Measurements from ENCODE around the gene CDH23. TPM values are rescaled to one million over a fixed set of nuclear protein-coding genes. Genes with fewer than 3 reads are reported as not detected.

CDH23 gene
- polyA plus RNA-seq, 1 donor = 0.90 TPM

DNA sequence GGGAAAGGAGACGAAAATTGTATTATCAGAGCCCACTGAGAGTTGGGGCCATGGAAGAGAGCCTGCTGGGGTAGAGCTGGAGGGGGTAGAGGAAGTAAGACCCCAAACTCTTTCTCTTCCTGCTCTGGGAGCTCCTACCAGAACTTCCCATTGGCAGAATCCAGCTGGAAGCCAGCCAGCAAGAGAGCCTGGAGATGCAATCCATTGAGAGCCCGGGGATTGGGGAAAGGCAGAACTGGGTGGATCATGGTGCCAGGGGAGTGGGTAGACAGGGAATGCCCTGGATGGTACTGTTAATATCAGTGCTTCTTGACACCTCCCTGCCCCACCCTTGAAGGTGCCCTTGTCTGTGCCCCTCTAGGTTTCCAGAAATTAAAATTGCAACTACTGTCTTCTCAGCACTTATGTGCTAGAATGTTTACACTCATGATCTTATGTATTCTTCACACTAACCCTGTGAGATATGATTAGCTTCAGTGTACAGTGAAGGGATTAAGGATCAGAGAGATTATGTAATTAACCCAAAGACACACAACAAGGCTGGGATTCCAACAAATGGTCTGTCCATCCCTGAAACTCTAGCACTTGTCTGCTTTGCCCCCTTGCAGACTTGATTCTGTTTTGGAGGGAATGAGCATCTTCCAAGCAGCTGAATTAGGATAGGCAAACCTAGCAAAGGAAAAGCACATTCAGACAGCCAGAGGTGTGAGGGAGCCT is 168.7 kb downstream of the CDH23 start:
- no peak for DNase-seq

GRCh38 chr10:71567006-71567405 is 170.3 kb downstream of the CDH23 start:
- no peak for DNase-seq

GRCh38 chr10:71568896-71569492 is 172.3 kb downstream of the CDH23 start:
- DNase-seq = no peak

DNA sequence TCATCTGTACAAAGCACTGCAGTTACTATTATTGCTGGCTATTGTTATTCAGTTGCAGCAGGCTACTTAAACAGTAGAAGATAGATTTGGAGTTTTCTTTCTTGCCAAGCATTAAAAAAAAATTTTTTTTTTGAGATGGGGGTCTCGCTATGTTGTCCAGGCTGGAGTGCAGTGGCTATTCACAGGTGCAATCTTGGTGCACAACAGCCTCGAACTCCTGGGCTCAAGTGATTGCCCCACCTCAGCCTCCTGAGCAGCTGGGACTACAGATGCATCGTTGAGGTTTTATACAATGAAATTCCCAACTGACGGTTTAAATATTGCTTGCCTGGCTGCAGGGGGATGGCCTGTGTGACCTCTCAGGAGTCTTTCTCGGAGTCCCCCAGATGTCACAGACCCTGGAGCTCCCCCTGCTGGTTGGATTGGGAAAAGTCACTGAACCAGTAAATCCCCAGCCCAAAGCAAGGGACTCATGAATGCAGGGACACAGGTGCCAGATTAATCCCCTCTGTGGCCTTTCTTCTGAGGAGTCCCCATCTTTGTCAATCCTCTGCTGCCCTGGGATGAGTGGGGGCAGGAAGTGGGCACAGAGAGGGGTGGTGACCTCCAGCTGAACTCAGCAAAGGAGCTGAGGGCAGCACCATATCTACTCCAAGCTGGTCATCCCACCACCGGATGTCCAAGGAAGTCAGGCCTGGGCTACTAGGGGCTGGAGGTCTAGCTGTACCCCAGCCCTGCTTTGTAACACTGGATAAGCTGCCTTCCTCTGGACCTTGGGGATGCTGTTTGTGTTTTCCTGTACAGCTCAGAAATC is 173.3 kb downstream of the CDH23 start:
- peak; percentile 61 for DNase-seq

DNA sequence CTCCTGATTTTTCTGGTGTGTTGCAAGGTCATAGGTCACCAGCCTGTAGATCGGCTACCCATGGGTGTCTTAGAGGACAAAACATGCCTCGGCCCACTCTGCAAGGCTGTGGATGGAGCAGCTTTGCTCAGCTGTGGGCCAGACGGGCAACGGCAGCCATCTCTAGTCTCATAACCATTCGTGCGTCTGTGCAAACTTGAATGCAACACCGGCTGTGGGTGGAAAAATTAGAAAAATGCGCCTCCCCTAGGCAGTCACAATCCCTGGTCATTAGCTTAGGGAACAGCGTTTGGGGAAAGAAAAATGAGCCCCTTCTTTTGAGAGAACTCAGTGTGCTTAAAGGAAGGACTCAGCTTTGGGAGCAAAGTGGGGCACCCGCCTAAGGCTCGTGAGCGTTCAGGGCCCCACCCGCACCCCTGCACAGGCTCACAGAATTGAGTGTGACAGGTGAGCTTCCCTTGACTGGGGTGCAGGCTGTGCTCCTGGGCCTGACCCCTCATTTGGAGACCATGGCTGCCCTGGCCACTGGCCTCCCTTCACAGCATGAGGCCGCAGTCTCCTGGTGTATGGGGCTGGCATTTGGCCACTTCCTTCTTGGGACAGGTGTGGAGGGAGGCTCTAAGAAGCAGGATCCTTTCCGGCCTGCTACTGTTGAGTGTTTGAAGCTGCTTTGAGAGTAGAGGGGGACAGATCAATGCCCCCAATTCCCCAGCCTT is 174.9 kb downstream of the CDH23 start:
- no peak for DNase-seq

DNA sequence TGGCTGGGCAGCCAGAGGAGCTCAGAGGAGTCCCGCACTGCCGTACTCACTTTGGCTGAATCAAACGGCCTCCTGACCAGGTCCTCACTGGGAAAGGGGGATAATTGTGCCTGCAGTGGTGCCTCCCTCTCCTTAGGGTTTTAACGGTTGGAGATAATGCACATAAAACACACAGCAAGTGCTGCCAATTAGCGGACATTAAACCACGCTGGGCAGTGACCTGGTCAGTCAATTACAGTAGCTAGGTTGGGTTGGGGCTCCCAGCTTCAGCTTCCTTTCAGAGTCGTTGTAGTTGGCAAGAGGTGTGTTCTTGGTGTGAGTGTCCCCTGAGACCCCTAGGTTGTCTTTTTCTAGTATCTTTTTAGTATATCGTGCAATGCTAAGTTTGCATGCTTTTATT is 176.2 kb downstream of the CDH23 start:
- DNase-seq = no peak

GRCh38 chr10:71573562-71574518 is 177.1 kb downstream of the CDH23 start:
- DNase-seq = no peak

DNA sequence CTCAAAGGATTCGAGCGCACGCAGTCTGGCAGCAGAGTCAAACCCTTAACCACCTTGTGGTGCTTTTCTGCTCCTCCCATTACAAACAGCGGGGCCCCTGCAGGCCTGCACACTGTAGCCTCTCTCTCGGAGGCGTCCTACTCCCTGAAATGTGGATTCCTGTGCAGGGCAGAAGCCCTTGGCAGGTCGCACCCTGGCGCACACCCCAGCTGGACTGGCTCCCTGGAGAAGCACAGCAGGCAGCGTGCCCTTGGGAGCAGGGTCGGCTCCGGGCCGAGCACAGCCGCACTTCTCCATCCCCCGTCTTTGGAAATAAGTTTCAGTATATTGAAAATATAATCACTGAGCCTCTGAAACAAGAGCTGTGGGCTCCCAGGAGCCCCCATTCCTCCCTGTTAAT is 178.7 kb downstream of the CDH23 start:
- no peak for DNase-seq

- DNase-seq = no peak
Measured at GRCh38 chr10:71575934-71576801, 179.4 kb downstream of the CDH23 start.

- DNase-seq = no peak
Measured at GRCh38 chr10:71576842-71577241, 180.1 kb downstream of the CDH23 start.

GRCh38 chr10:71577345-71577744 is 180.6 kb downstream of the CDH23 start:
- no peak for DNase-seq

GRCh38 chr10:71578069-71578468 is 181.3 kb downstream of the CDH23 start:
- no peak for DNase-seq

DNA sequence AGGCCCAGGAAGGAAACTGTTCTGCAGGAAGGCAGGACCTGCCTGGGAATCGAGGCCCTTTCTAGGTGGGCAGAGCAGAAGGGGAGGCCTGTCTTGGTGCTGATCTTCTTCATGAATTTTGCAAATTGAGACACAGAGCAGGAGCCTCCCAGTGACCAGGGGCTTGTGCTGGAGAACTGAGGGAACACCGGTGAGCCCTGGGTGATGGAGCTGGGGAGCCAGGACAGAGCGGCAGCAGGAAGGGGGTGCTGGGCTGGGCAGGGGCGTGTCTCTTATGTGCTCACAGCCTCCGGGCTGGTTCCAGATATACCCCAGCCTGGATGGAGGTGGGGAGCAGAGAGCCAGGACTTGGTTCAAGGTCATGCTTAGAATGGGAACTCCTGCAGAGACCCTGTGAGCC is 182.9 kb downstream of the CDH23 start:
- no peak for DNase-seq

DNA sequence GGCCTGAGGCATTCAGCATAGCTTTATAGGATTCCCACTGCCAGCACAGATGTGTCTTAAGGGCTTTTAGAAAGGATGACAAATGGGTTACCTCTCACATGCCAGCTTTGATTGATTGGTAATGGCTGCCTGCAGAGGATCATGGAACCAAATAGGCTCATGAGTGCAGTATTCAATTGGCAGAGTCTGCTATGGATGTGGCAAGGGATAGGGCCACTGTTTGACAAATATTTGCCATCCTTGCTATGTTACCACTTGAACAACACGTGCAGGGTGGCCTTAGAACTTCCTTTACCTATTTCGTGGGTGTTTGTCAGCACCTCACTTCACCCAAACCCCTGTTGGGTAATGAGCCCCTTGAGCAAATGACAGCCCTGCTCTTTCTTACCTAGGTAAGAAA is 183.7 kb downstream of the CDH23 start:
- no peak for DNase-seq

DNA sequence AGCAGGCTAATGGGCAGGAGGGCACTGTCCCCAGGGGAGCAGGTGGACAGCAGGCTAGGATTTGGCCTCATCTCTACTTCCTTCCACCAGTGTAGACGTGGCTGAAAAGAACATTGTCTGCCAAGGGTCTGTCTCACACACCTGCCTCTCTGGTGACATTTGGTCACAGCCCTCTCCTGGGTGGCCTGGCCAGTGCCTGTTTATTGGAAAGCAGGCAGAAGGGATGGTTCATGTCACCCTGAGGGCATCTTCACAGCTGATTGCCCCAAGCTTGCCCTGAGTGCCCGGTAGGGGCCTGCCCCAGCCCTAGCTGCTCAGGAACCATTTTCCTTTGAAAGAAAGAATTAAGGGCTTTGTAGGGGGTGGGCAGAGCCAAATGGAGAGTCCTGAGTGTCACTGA is 184.2 kb downstream of the CDH23 start:
- DNase-seq = no peak

- DNase-seq = no peak
Measured at GRCh38 chr10:71581376-71581775, 184.7 kb downstream of the CDH23 start.

GRCh38 chr10:71582019-71582418 is 185.3 kb downstream of the CDH23 start:
- DNase-seq = no peak

DNA sequence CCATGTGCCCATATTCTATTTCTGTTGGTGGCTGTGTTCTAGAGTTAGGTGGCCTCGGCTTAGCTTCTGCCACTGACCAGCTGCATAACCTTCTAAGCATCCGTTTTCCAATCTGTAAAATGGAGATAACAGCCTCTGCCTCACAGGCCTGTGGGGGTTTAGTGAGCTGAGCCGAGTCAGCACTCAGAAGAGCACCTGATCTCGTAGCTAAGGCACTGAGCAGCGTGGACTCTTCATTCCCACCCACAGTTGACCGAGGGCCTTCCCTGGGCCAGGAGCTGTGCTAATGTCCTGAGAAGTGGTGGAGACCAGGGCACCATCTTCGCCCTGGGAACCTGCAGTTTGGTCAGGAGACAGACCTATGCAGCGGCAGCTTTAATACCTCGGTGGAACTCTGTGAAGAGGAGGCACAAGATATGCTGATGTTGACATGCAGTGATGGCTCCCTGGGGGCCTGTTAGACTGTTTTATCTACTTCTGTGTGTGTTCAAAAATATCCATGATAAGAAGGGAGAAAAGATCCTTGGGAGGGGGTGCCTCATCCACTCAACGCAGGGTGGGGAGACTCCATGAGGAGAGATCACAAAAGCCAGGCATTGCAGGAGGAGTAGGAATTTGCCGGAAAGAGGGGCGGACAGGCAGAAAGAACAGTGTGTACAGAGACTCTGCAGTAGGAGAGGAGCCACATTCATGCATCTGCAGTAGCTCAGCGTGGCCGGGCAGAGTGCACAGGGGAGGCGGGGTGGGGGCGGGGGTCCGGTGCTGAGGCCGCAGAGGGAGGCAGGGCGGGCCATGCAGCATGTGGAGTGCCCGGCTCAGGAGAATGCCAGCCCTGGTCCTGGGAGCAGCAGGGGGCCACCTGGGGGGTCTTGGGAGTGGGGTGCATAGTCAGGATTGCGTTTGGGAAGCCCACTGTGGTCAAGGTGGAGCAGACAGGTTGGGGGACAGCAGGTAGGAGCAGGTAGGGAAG is 186.1 kb downstream of the CDH23 start:
- no peak for DNase-seq

GRCh38 chr10:71584461-71584860 is 187.7 kb downstream of the CDH23 start:
- no peak for DNase-seq

Data from left kidney (tissue), 2 donors.